HEK293 (cell line): ENCODE measurements around the gene STIM2.

Experiments
- CTCF ChIA-PET: fragments of 350-600 bp; formaldehyde crosslinking; extraction: SDS; loops from one replicate; lab custom pipeline; 2021; ENCODE audit warnings: antibody characterized with exemption; lab: Yijun Ruan, JAX
- POLR2A ChIA-PET: fragments of 300-600 bp; formaldehyde crosslinking; extraction: SDS; loops from one replicate; lab custom pipeline; 2020; ENCODE audit warnings: antibody characterized with exemption, inconsistent platforms; lab: Yijun Ruan, JAX
- H3K27ac ChIP-seq: fragments of 200-500 bp; sonication (Bioruptor generic); 2 replicates; pipeline ENCODE4 v1.5.1; 2014; ENCODE audit warnings: low read depth, low read length, control low read depth, inconsistent platforms; ENCODE audit errors: extremely low read depth
- H3K36me3 ChIP-seq, 2 experiments: fragments of 200-500 bp in 1 of 2; sonication (Bioruptor generic) in 1 of 2; 1 replicate in 1 of 2; 2 replicates in 1 of 2; pipeline ENCODE4 v1.5.1; 2014 to 2017; ENCODE audit warnings: inconsistent platforms in 2 of 2, low read length in 2 of 2; ENCODE audit not compliant: control insufficient read depth in 2 of 2, insufficient read depth in 1 of 2
- H3K4me1 ChIP-seq: fragments of 200-500 bp; sonication (Bioruptor generic); 2 replicates; pipeline ENCODE4 v1.5.1; 2014; ENCODE audit warnings: mild to moderate bottlenecking, low read length, inconsistent platforms; ENCODE audit not compliant: control insufficient read depth, insufficient read depth
- H3K4me3 ChIP-seq: 2 replicates; pipeline ENCODE4 v1.5.1; 2011; ENCODE audit warnings: low read depth, mild to moderate bottlenecking, control low read depth, low read length, moderate library complexity
- H3K9me3 ChIP-seq: fragments of 200-500 bp; sonication (Bioruptor generic); 2 replicates; pipeline ENCODE4 v1.5.1; 2014; ENCODE audit warnings: low read depth, low read length, inconsistent platforms; ENCODE audit not compliant: control insufficient read depth, insufficient read depth
- BCL11A ChIP-seq: fragments of 450-650 bp; formaldehyde crosslinking; IDR thresholded peaks from 2 replicates; pipeline ENCODE4 v1.5.1; 2016; ENCODE audit warnings: low read depth, missing biosample characterization, missing genetic modification characterization
- CTCF ChIP-seq: fragments of 450-650 bp; formaldehyde crosslinking; IDR thresholded peaks from 2 replicates; pipeline ENCODE4 v1.5.1; 2016; ENCODE audit warnings: missing biosample characterization, missing genetic modification characterization
- HOXD13 ChIP-seq: sonication (generic); formaldehyde crosslinking; IDR thresholded peaks from 2 replicates; pipeline ENCODE4 v1.8.0; 2022; ENCODE audit warnings: missing genetic modification reagents, borderline replicate concordance
- KLF1 ChIP-seq: fragments of 450-650 bp; formaldehyde crosslinking; IDR thresholded peaks from 2 replicates; pipeline ENCODE4 v1.5.1; 2016; ENCODE audit warnings: missing biosample characterization, missing genetic modification characterization
- OSR2 ChIP-seq: fragments of 450-650 bp; formaldehyde crosslinking; IDR thresholded peaks from 2 replicates; pipeline ENCODE4 v1.5.1; 2016; ENCODE audit warnings: missing biosample characterization, missing genetic modification characterization
- REST ChIP-seq: fragments of 450-650 bp; formaldehyde crosslinking; IDR thresholded peaks from 2 replicates; pipeline ENCODE4 v1.5.1; 2016; ENCODE audit warnings: missing biosample characterization, missing genetic modification characterization
- SP7 ChIP-seq: fragments of 450-650 bp; formaldehyde crosslinking; IDR thresholded peaks from 2 replicates; pipeline ENCODE4 v1.5.1; 2016; ENCODE audit warnings: missing biosample characterization, missing genetic modification characterization
- ZBTB7A ChIP-seq: fragments of 450-650 bp; formaldehyde crosslinking; IDR thresholded peaks from 2 replicates; pipeline ENCODE4 v1.5.1; 2016; ENCODE audit warnings: low read depth, missing biosample characterization, missing genetic modification characterization
- ZEB2 ChIP-seq: fragments of 450-650 bp; formaldehyde crosslinking; IDR thresholded peaks from 2 replicates; pipeline ENCODE4 v1.5.1; 2016; ENCODE audit warnings: missing biosample characterization, missing genetic modification characterization
- ZFP3 ChIP-seq: fragments of 450-650 bp; formaldehyde crosslinking; IDR thresholded peaks from 2 replicates; pipeline ENCODE4 v1.5.1; 2016; ENCODE audit warnings: low read depth, missing biosample characterization, missing genetic modification characterization
- ZFP41 ChIP-seq: fragments of 450-650 bp; formaldehyde crosslinking; IDR thresholded peaks from 2 replicates; pipeline ENCODE4 v1.5.1; 2016; ENCODE audit warnings: missing biosample characterization, missing genetic modification characterization, borderline replicate concordance
- ZFP69B ChIP-seq: fragments of 450-650 bp; formaldehyde crosslinking; IDR thresholded peaks from 2 replicates; pipeline ENCODE4 v1.5.1; 2016; ENCODE audit warnings: missing biosample characterization, missing genetic modification characterization
- ZNF223 ChIP-seq: fragments of 450-650 bp; formaldehyde crosslinking; IDR thresholded peaks from 2 replicates; pipeline ENCODE4 v1.5.1; 2016; ENCODE audit warnings: missing biosample characterization, missing genetic modification characterization
- ZNF24 ChIP-seq: fragments of 450-650 bp; formaldehyde crosslinking; IDR thresholded peaks from 2 replicates; pipeline ENCODE4 v1.5.1; 2016; ENCODE audit warnings: missing biosample characterization, missing genetic modification characterization
- ZNF280C ChIP-seq: fragments of 450-650 bp; formaldehyde crosslinking; IDR thresholded peaks from 2 replicates; pipeline ENCODE4 v1.5.1; 2016; ENCODE audit warnings: missing biosample characterization, missing genetic modification characterization
- ZNF335 ChIP-seq: fragments of 450-650 bp; formaldehyde crosslinking; conservative IDR thresholded peaks from 2 replicates; pipeline ENCODE4 v1.5.1; 2016; ENCODE audit warnings: missing biosample characterization, missing genetic modification characterization
- ZNF366 ChIP-seq: fragments of 450-650 bp; formaldehyde crosslinking; conservative IDR thresholded peaks from 2 replicates; pipeline ENCODE4 v1.5.1; 2016; ENCODE audit warnings: missing biosample characterization, missing genetic modification characterization
- ZNF433 ChIP-seq: fragments of 450-650 bp; formaldehyde crosslinking; IDR thresholded peaks from 2 replicates; pipeline ENCODE4 v1.5.1; 2016; ENCODE audit warnings: missing biosample characterization, missing genetic modification characterization, low read depth
- ZNF48 ChIP-seq: fragments of 450-650 bp; formaldehyde crosslinking; IDR thresholded peaks from 2 replicates; pipeline ENCODE4 v1.5.1; 2016; ENCODE audit warnings: missing biosample characterization, missing genetic modification characterization
- ZNF510 ChIP-seq: fragments of 450-650 bp; formaldehyde crosslinking; IDR thresholded peaks from 2 replicates; pipeline ENCODE4 v1.5.1; 2018; ENCODE audit warnings: mild to moderate bottlenecking, missing genetic modification characterization, missing biosample characterization; ENCODE audit not compliant: insufficient replicate concordance
- ZNF513 ChIP-seq: fragments of 450-650 bp; IDR thresholded peaks from 2 replicates; pipeline ENCODE4 v1.5.1; 2018; ENCODE audit warnings: missing biosample characterization, missing genetic modification characterization
- ZNF521 ChIP-seq: fragments of 450-650 bp; formaldehyde crosslinking; IDR thresholded peaks from 2 replicates; pipeline ENCODE4 v1.5.1; 2017; ENCODE audit warnings: missing biosample characterization, mild to moderate bottlenecking, missing genetic modification characterization
- ZNF548 ChIP-seq: fragments of 450-650 bp; formaldehyde crosslinking; IDR thresholded peaks from 2 replicates; pipeline ENCODE4 v1.5.1; 2016; ENCODE audit warnings: missing biosample characterization, missing genetic modification characterization
- ZNF555 ChIP-seq: fragments of 450-650 bp; formaldehyde crosslinking; conservative IDR thresholded peaks from 2 replicates; pipeline ENCODE4 v1.5.1; 2017; ENCODE audit warnings: missing biosample characterization, mild to moderate bottlenecking, missing genetic modification characterization, inconsistent platforms
- ZNF654 ChIP-seq: fragments of 450-650 bp; formaldehyde crosslinking; IDR thresholded peaks from 2 replicates; pipeline ENCODE4 v1.5.1; 2016; ENCODE audit warnings: low read depth, missing biosample characterization, missing genetic modification characterization
- ZNF747 ChIP-seq: fragments of 450-650 bp; formaldehyde crosslinking; IDR thresholded peaks from 2 replicates; pipeline ENCODE4 v1.5.1; 2016; ENCODE audit warnings: missing biosample characterization, missing genetic modification characterization
- ZNF76 ChIP-seq: fragments of 450-650 bp; formaldehyde crosslinking; IDR thresholded peaks from 2 replicates; pipeline ENCODE4; 2016; ENCODE audit warnings: low read depth, missing biosample characterization, missing genetic modification characterization, borderline replicate concordance

The STIM2 gene

GRCh38 chr4:26993539-26993938 lies 132.9 kb downstream of the STIM2 start (continued):
- TF ChIP-seq ZNF24 (tag by site-specific recombination) (no peak), ZNF433 (tag by site-specific recombination) (no peak), HOXD13 (CRISPR knock-in tag) (no peak), ZNF366 (tag by site-specific recombination) (no peak)

GRCh38 chr4:26993967-26994366 lies 133.3 kb downstream of the STIM2 start:
- no peaks in the 10 kb centered on the region for H3K4me1 ChIP-seq
- H3K9me3 ChIP-seq: no peaks in the 10 kb centered on the region
- ChIA-PET CTCF (no interaction called here), POLR2A (no interaction called here)
- H3K36me3 ChIP-seq: no peaks in the 10 kb centered on the region
- TF ChIP-seq ZEB2: no peak
- TF ChIP-seq REST (tag by site-specific recombination): no peak
- TF ChIP-seq ZNF654: no peak
- no peak for TF ChIP-seq ZNF48
- TF ChIP-seq ZNF555 (tag by site-specific recombination): no peak
- TF ChIP-seq ZNF521: no peak
- TF ChIP-seq OSR2 (tag by site-specific recombination): no peak
- no peak for TF ChIP-seq ZNF548 (tag by site-specific recombination)
- TF ChIP-seq ZFP41 (tag by site-specific recombination): no peak
- no peak for TF ChIP-seq ZNF335 (tag by site-specific recombination)
- TF ChIP-seq ZNF510: no peak
- TF ChIP-seq CTCF (tag by site-specific recombination): no peak
- TF ChIP-seq ZNF76 (tag by site-specific recombination): no peak
- TF ChIP-seq ZNF280C (tag by site-specific recombination): no peak
- TF ChIP-seq, all 188 proteins: peak for 0
- no peak overlapping the region for H3K4me3 ChIP-seq
- H3K27ac ChIP-seq: no peak overlapping the region

- Histone ChIP-seq H3K36me3 (no peaks in the 10 kb centered on the region), H3K4me3 (no peak overlapping the region), H3K9me3 (no peaks in the 10 kb centered on the region), H3K4me1 (no peaks in the 10 kb centered on the region), H3K27ac (no peak overlapping the region)
- ChIA-PET POLR2A (no interaction called here), CTCF (no interaction called here)
- TF ChIP-seq ZNF747 (tag by site-specific recombination) (no peak), ZFP3 (tag by site-specific recombination) (no peak), ZNF223 (tag by site-specific recombination) (no peak), ZNF48 (no peak), KLF1 (tag by site-specific recombination) (no peak), SP7 (tag by site-specific recombination) (no peak), ZFP69B (tag by site-specific recombination) (no peak), OSR2 (tag by site-specific recombination) (no peak), ZBTB7A (tag by site-specific recombination) (no peak), ZNF513 (tag by site-specific recombination) (no peak), BCL11A (tag by site-specific recombination) (no peak)
These were observed 134.7 kb downstream of the STIM2 start for GRCh38 chr4:26995316-26995715.
